IPS-20b (cell line): ENCODE measurements around the gene AGBL4.

Experiments used
- H3K27ac ChIP-seq: one replicate; pipeline ENCODE4 v1.5.1; 2013; ENCODE audit warnings: low read length
- H3K27me3 ChIP-seq: 2 replicates; pipeline ENCODE4 v1.6.1; 2013; ENCODE audit warnings: mild to moderate bottlenecking, low read length, inconsistent platforms; ENCODE audit not compliant: insufficient read depth
- H3K36me3 ChIP-seq: 2 replicates; pipeline ENCODE4 v1.6.1; 2013; ENCODE audit warnings: low read depth, mild to moderate bottlenecking, inconsistent platforms, low read length, moderate library complexity; ENCODE audit not compliant: insufficient read depth
- H3K4me1 ChIP-seq: 2 replicates; pipeline ENCODE4 v1.6.1; 2013; ENCODE audit warnings: mild to moderate bottlenecking, control low read depth, inconsistent platforms, low read length, moderate library complexity; ENCODE audit not compliant: insufficient read depth
- H3K4me3 ChIP-seq: 2 replicates; pipeline ENCODE4 v1.5.1; 2013; ENCODE audit warnings: mild to moderate bottlenecking, low read length, inconsistent platforms
- H3K9ac ChIP-seq: 2 replicates; pipeline ENCODE4 v1.6.1; 2013; ENCODE audit warnings: low read depth, mild to moderate bottlenecking, inconsistent platforms, low read length, moderate library complexity
- H3K9me3 ChIP-seq: 2 replicates; pipeline ENCODE4 v1.6.1; 2013; ENCODE audit warnings: mild to moderate bottlenecking, low read depth, low read length, inconsistent platforms; ENCODE audit not compliant: insufficient read depth

AGBL4 gene

GRCh38 chr1:48807554-48808260, 1216.0 kb downstream of the AGBL4 start:
- Histone ChIP-seq H3K27ac (no peak overlapping the region), H3K9ac (no peak overlapping the region), H3K9me3 (no peaks in the 10 kb centered on the region), H3K27me3 (no peaks in the 10 kb centered on the region), H3K4me1 (no peaks in the 10 kb centered on the region; the same call in 1 of the 2 replicates), H3K4me3 (no peak overlapping the region), H3K36me3 (no peaks in the 10 kb centered on the region)

DNA sequence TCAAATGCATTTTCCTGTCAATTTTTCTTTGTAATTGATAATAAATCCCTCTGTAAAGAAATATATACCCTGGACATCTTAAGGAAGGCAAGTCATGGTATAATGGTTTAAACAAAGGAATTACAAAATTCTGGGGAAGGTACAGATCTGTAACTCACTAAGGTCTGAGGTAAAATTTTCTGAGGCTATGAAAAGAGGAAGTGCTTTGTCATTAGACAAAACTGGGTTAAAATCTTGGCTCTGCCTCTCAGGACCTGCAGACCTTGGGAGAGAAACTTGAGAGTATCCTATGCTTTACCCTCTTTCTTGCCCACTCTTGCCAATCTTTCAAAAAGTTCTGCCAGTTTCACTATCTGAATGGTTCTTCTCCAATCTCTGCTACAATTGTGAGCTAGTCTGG, 1220.3 kb downstream of the AGBL4 start:
- Histone ChIP-seq H3K27me3 (no peaks in the 10 kb centered on the region), H3K9ac (no peak overlapping the region), H3K36me3 (no peaks in the 10 kb centered on the region), H3K27ac (no peak overlapping the region), H3K4me3 (no peak overlapping the region), H3K4me1 (no peaks in the 10 kb centered on the region; the same call in 1 of the 2 replicates), H3K9me3 (no peaks in the 10 kb centered on the region)

DNA sequence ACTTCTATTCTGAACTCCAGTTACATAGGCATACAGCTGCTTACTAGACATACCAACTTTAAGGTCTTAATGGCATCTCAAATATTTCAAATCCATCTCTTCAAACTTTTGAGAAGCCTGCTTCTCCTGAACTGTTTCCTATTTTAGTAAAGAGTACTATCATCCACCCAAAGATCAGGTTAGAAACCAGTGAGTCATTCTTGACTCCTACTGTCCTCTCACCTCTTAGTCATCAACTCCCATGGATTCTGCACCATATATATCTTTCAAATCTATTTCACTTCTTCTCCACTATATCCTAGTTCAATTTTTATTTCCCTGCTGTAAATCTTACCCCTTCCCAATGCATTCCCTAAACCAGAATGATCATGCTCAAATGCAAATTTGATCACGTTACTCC, 1228.9 kb downstream of the AGBL4 start:
- no peaks in the 10 kb centered on the region for H3K4me1 ChIP-seq
- no peak overlapping the region for H3K27ac ChIP-seq

GRCh38 chr1:48793863-48794262, 1229.9 kb downstream of the AGBL4 start:
- no peaks in the 10 kb centered on the region for H3K4me1 ChIP-seq
- H3K9ac ChIP-seq = no peak overlapping the region
- no peak overlapping the region for H3K4me3 ChIP-seq
- H3K27ac ChIP-seq = no peak overlapping the region
- H3K9me3 ChIP-seq = no peaks in the 10 kb centered on the region
- H3K27me3 ChIP-seq = no peaks in the 10 kb centered on the region
- H3K36me3 ChIP-seq = no peaks in the 10 kb centered on the region

More for the DNA sequence above, 1228.9 kb downstream of the AGBL4 start:
- H3K9me3 ChIP-seq = no peaks in the 10 kb centered on the region
- no peak overlapping the region for H3K9ac ChIP-seq
- H3K27me3 ChIP-seq = no peaks in the 10 kb centered on the region
- no peaks in the 10 kb centered on the region for H3K36me3 ChIP-seq
- no peak overlapping the region for H3K4me3 ChIP-seq

GRCh38 chr1:48792961-48793360, 1230.8 kb downstream of the AGBL4 start:
- no peaks in the 10 kb centered on the region for H3K27me3 ChIP-seq
- no peaks in the 10 kb centered on the region for H3K4me1 ChIP-seq
- H3K9ac ChIP-seq = no peak overlapping the region
- no peaks in the 10 kb centered on the region for H3K9me3 ChIP-seq
- H3K27ac ChIP-seq = no peak overlapping the region
- H3K4me3 ChIP-seq = no peak overlapping the region
- no peaks in the 10 kb centered on the region for H3K36me3 ChIP-seq

DNA sequence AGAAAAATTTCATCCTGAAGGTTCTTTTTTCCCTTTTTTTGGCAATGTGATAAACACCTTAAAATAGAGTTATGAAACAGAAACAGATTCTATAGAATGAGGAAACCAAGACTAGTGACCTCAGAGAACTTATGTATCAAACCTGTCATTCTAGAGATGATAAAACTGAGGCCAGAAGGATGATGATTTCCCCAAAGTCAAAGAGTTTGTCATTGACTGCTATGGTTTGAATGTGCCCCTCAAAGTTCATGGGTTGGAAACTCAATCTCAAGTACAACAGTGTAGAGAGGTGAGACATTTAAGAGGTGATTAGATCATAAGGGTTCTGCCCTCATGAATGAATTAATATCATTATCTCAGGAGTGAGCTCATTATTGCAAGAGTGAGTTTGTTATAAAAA, 1233.4 kb downstream of the AGBL4 start:
- Histone ChIP-seq H3K4me3 (no peak overlapping the region), H3K9me3 (no peaks in the 10 kb centered on the region), H3K27me3 (no peaks in the 10 kb centered on the region), H3K9ac (no peak overlapping the region), H3K4me1 (no peaks in the 10 kb centered on the region), H3K36me3 (no peaks in the 10 kb centered on the region), H3K27ac (no peak overlapping the region)

DNA sequence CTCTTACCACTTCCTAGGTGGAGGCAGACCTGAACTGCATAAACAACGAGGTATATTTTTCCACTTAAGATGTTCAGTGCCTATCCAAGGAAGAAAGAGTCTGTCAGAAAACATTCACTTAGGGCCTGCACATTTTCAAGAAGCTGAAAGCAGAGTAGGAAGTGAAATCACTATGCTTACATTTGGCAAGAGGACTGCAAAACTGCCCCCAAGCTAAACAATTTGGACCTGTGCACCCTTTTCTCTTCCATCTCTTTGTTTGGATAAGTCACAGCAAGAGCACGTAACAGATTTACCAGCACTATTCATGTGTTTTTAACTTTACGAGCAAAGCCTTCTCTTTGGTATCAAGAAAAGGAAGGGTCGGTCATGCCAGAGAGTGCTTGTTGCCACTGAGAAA, 1233.9 kb downstream of the AGBL4 start:
- no peaks in the 10 kb centered on the region for H3K9me3 ChIP-seq
- no peak overlapping the region for H3K9ac ChIP-seq
- no peaks in the 10 kb centered on the region for H3K36me3 ChIP-seq
- H3K4me1 ChIP-seq = no peaks in the 10 kb centered on the region
- H3K27me3 ChIP-seq = no peaks in the 10 kb centered on the region
- H3K4me3 ChIP-seq = no peak overlapping the region
- no peak overlapping the region for H3K27ac ChIP-seq

- no peaks in the 10 kb centered on the region for H3K9me3 ChIP-seq
- H3K27ac ChIP-seq = no peak overlapping the region
- H3K36me3 ChIP-seq = no peaks in the 10 kb centered on the region
Observed at GRCh38 chr1:48785869-48786268, 1237.9 kb downstream of the AGBL4 start.

DNA sequence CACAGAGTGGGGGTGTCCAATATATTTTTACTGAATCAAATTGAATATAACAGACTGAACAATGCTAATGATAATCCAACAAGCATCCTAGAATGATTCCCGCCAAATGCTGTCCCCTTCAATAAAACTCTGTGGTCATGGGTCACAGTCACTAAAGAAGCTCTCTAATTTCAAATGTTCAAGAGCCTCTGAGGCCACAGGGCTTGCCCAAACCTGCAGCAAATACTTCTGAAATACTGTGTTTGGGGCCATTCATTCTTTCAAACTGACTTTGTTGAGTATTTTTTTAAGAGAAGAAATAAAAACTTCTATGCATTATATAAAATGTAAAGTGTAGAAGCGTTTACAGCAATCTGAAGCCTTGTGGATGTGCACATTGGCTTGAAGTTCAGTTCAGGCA, 1239.5 kb downstream of the AGBL4 start:
- Histone ChIP-seq H3K27ac (no peak overlapping the region), H3K36me3 (no peaks in the 10 kb centered on the region), H3K27me3 (no peaks in the 10 kb centered on the region), H3K4me1 (no peaks in the 10 kb centered on the region), H3K4me3 (no peak overlapping the region), H3K9ac (no peak overlapping the region), H3K9me3 (no peaks in the 10 kb centered on the region)

More at GRCh38 chr1:48785869-48786268, 1237.9 kb downstream of the AGBL4 start:
- Histone ChIP-seq H3K4me1 (no peaks in the 10 kb centered on the region), H3K4me3 (no peak overlapping the region), H3K27me3 (no peaks in the 10 kb centered on the region), H3K9ac (no peak overlapping the region)

DNA sequence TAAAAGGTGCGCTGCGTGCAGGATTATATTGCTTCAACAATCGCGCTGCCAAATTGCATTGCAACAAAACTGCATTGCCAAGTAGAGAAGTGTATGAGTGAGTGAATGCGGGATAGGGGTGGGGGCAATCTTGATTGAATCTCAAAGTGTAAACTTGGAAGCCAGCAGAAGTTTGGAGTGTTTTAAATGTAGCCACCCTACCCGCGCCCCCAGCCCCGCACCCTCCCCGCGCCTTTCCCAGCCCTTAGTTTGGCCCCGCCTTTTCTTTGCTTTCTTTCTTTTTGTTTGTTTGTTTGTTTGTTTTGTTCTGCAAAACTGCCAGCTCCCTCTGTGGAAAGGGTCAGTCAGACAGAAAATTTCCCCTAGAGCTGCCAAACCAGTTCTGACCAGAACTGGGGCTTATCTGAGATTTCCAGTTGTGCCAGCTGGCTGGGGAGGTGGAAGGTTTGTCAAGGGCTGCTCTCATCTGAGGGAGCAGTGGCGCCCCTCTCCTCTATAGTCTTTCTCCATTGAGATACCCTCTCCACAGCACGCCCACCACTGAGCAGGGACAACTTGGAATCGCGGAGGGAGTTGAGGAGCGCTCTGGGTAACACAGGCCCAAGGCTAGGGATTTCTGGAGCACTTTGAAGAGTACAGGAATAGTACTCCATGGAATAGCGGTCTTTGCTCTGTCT, 1246.4 kb downstream of the AGBL4 start:
- H3K27ac ChIP-seq = no peak overlapping the region
- peak overlapping the region; percentile 83 for H3K9ac ChIP-seq
- peak overlapping the region; percentile 100 for H3K4me3 ChIP-seq
- H3K36me3 ChIP-seq = peaks cover 7% of the 10 kb centered on the region; the same call in 1 of the 2 replicates
- H3K27me3 ChIP-seq = no peaks in the 10 kb centered on the region
- peaks cover 2% of the 10 kb centered on the region; the same call in 1 of the 2 replicates for H3K4me1 ChIP-seq
- H3K9me3 ChIP-seq = no peaks in the 10 kb centered on the region

- Histone ChIP-seq H3K9me3 (no peaks in the 10 kb centered on the region), H3K36me3 (peaks cover 7% of the 10 kb centered on the region), H3K4me1 (peaks cover 2% of the 10 kb centered on the region; the same call in 1 of the 2 replicates), H3K27me3 (no peaks in the 10 kb centered on the region), H3K27ac (no peak within 1 kb of the TSS), H3K9ac (peak within 1 kb of the TSS; percentile 83), H3K4me3 (peak within 1 kb of the TSS; percentile 100)
Observed at GRCh38 chr1:48776393-48777218, 1247.1 kb downstream of the AGBL4 start, which contains the start of gene BEND5. BEND5 (minus strand) TSS chr1:48776891; CDS start chr1:48776831, 60 bp downstream.
